ENCODE measurements around the gene ARHGAP24. TPM values are rescaled to one million over a fixed set of nuclear protein-coding genes. Genes with fewer than 3 reads are reported as not detected.

The ARHGAP24 gene
- total and polyA plus RNA-seq, 2 experiments from 2014 or later = 19.5 to 29.6 TPM

DNA sequence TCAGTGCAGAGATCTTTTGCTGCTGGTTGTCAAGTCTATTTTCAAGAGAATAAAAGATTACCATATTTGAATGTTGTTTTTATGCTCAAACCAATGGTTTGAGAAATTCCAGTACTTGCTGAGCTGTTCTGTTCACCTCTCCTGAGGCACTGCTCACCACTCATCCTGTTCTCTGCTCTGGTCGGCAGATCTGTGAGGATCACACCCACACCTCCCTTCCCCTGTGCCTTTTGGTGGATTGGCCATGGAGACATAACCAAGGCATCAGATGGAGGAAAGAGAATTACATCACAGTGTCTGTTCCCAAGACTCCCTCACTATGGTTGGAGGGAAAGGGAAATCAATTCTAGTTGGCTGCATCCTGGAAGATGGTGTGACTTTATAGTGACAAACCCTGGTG lies 391.6 kb downstream of the ARHGAP24 start:
- Histone ChIP-seq H3K9me2 (replicated peaks; ENCODE audit: insufficient read depth) (no peaks in the 10 kb centered on the region), H3K4me1 (ENCODE audit: insufficient read depth) (no peaks in the 10 kb centered on the region), H3K27ac (no peak overlapping the region), H2AFZ (no peak overlapping the region), H3K79me2 (no peaks in the 10 kb centered on the region), H3K9me3 (ENCODE audit: low read depth) (no peaks in the 10 kb centered on the region), H4K20me1 (ENCODE audit: insufficient read depth, poor library complexity, severe bottlenecking) (no peaks in the 10 kb centered on the region), H3K36me3 (replicated peaks; ENCODE audit: insufficient read depth, low read depth) (no peaks in the 10 kb centered on the region), H3K4me3 (no peak overlapping the region), H3K4me2 (no peak overlapping the region), H3K27me3 (no peaks in the 10 kb centered on the region)
- TF ChIP-seq EZH2 (IDR thresholded peaks at IDR 0.05; ENCODE audit: borderline replicate concordance) = no peak
- no peak for DNase-seq (ENCODE audit: low spot score)
- 65% methylated on average over 1 of the region's 1 CpG for WGBS (ENCODE audit: low lambda C conversion rate, missing lambda C conversion rate)

DNA sequence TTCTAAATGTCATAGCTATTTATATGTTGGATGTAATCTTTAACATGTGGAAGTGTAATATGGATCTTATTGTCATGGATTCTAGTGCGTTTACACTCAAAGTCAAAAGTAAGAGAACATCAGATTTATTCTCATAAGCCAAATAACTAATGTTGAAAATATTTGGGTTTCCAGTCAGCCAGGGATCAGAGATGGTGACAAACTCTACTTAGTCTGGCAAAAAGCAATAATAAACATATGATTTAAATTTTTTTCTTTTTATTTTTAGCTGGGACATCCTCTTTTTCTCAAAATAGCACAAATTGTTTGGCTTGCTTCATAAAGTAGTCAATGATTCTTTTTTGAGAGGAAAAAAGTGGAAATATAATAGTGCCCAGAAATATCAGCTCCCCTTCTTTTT lies 392.3 kb downstream of the ARHGAP24 start:
- Histone ChIP-seq H3K27me3 (no peaks in the 10 kb centered on the region), H3K36me3 (replicated peaks; ENCODE audit: insufficient read depth, low read depth) (no peaks in the 10 kb centered on the region), H4K20me1 (ENCODE audit: insufficient read depth, poor library complexity, severe bottlenecking) (no peaks in the 10 kb centered on the region), H3K79me2 (no peaks in the 10 kb centered on the region), H3K27ac (no peak overlapping the region), H3K4me1 (ENCODE audit: insufficient read depth) (no peaks in the 10 kb centered on the region), H3K9me2 (replicated peaks; ENCODE audit: insufficient read depth) (no peaks in the 10 kb centered on the region), H3K9me3 (ENCODE audit: low read depth) (no peaks in the 10 kb centered on the region), H3K4me3 (no peak overlapping the region), H2AFZ (no peak overlapping the region), H3K4me2 (no peak overlapping the region)
- no peak for TF ChIP-seq EZH2 (IDR thresholded peaks at IDR 0.05; ENCODE audit: borderline replicate concordance)
- no peak for TF ChIP-seq EZH2phosphoT487 (IDR thresholded peaks at IDR 0.05; ENCODE audit: low read depth, severe bottlenecking, unreplicated experiment)
- TF ChIP-seq, protein P1, sequence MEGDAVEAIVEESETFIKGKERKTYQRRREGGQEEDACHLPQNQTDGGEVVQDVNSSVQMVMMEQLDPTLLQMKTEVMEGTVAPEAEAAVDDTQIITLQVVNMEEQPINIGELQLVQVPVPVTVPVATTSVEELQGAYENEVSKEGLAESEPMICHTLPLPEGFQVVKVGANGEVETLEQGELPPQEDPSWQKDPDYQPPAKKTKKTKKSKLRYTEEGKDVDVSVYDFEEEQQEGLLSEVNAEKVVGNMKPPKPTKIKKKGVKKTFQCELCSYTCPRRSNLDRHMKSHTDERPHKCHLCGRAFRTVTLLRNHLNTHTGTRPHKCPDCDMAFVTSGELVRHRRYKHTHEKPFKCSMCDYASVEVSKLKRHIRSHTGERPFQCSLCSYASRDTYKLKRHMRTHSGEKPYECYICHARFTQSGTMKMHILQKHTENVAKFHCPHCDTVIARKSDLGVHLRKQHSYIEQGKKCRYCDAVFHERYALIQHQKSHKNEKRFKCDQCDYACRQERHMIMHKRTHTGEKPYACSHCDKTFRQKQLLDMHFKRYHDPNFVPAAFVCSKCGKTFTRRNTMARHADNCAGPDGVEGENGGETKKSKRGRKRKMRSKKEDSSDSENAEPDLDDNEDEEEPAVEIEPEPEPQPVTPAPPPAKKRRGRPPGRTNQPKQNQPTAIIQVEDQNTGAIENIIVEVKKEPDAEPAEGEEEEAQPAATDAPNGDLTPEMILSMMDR (IDR thresholded peaks at IDR 0.05; ENCODE audit: poor library complexity) = no peak
- WGBS (ENCODE audit: low lambda C conversion rate, missing lambda C conversion rate) = 96% methylated on average over 1 of the region's 1 CpG
- no peak for DNase-seq (ENCODE audit: low spot score)

DNA sequence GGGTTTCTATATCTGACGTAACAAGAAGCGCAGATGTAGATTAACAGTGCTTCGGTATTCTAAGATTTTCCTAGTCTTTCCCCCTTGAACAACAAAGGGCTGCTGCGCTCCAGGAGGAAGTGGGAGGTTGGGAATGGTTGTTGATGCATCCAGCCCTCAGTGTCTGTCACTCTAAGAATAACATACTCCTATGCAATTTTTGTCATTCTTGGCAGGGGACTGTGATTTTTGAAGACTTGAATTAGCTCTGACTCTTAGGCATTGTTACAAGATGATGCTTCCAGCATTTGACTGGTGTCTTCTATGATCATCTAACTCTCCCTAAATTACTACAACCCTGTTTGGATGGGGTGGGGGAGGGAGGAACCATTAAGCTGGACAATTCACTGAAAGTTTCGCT lies 394.2 kb downstream of the ARHGAP24 start:
- no peak for DNase-seq (ENCODE audit: low spot score)
- no peak for TF ChIP-seq EZH2phosphoT487 (IDR thresholded peaks at IDR 0.05; ENCODE audit: low read depth, severe bottlenecking, unreplicated experiment)
- no peak for TF ChIP-seq EZH2 (IDR thresholded peaks at IDR 0.05; ENCODE audit: borderline replicate concordance)
- TF ChIP-seq, protein P1 (IDR thresholded peaks at IDR 0.05; ENCODE audit: poor library complexity) = no peak
- H2AFZ ChIP-seq = no peak overlapping the region
- H4K20me1 ChIP-seq (ENCODE audit: insufficient read depth, poor library complexity, severe bottlenecking) = no peaks in the 10 kb centered on the region
- no peaks in the 10 kb centered on the region for H3K36me3 ChIP-seq (replicated peaks; ENCODE audit: insufficient read depth, low read depth)
- no peaks in the 10 kb centered on the region for H3K27me3 ChIP-seq
- H3K4me3 ChIP-seq = no peak overlapping the region
- no peaks in the 10 kb centered on the region for H3K79me2 ChIP-seq
- H3K27ac ChIP-seq = no peak overlapping the region
- WGBS (ENCODE audit: low lambda C conversion rate, missing lambda C conversion rate) = 74% methylated on average over 5 of the region's 5 CpGs
- no peaks in the 10 kb centered on the region for H3K9me3 ChIP-seq (ENCODE audit: low read depth)
- H3K4me2 ChIP-seq = no peak overlapping the region
- H3K4me1 ChIP-seq (ENCODE audit: insufficient read depth) = no peaks in the 10 kb centered on the region
- no peaks in the 10 kb centered on the region for H3K9me2 ChIP-seq (replicated peaks; ENCODE audit: insufficient read depth)

DNA sequence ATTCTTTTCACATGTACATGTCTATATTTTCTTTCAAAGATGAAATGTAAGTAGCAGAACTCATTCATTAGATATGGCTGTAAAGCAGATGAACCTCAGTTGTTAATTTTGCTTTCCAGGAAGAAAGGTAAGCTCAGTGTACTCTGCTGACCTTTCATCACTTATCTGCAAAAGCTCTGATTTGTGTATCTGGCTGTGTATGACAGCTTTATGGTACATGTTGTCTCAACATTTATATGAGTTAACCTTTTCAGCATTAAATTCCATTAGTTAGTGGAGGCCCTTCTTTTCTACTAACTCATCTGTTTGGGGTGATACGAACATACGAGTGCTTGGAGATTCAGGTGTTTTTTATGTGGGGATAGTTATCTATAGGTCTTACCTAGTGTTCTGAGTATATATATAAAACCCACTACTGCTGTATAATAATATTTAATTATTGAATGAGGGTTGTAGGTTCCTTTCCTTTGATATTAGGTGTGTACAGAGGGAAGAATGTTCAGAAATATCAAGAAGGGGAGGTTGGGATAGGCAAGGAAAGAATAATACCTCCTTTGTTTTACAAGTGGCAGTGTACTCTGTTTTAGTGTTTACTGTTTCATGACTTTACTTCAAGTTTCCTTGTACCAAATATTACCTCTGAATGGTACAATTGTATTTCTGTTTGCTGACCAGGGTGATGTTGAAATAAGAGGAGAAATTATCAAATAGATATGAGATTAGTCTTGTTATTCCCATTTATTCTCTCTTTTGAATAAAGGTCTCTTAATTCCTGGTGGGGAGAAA lies 395.5 kb downstream of the ARHGAP24 start:
- Histone ChIP-seq H3K4me2 (no peak overlapping the region), H3K79me2 (no peaks in the 10 kb centered on the region), H3K4me1 (ENCODE audit: insufficient read depth) (no peaks in the 10 kb centered on the region), H3K27ac (no peak overlapping the region), H2AFZ (no peak overlapping the region), H3K9me3 (ENCODE audit: low read depth) (no peaks in the 10 kb centered on the region), H3K4me3 (no peak overlapping the region), H3K9me2 (replicated peaks; ENCODE audit: insufficient read depth) (no peaks in the 10 kb centered on the region), H3K36me3 (replicated peaks; ENCODE audit: insufficient read depth, low read depth) (no peaks in the 10 kb centered on the region), H3K27me3 (no peaks in the 10 kb centered on the region), H4K20me1 (ENCODE audit: insufficient read depth, poor library complexity, severe bottlenecking) (no peaks in the 10 kb centered on the region)
- DNase-seq (ENCODE audit: low spot score) = no peak
- WGBS (ENCODE audit: low lambda C conversion rate, missing lambda C conversion rate) = 59% methylated on average over 2 of the region's 2 CpGs
- TF ChIP-seq, protein P1 (IDR thresholded peaks at IDR 0.05; ENCODE audit: poor library complexity) = no peak
- TF ChIP-seq EZH2 (IDR thresholded peaks at IDR 0.05; ENCODE audit: borderline replicate concordance) (no peak), EZH2phosphoT487 (IDR thresholded peaks at IDR 0.05; ENCODE audit: low read depth, severe bottlenecking, unreplicated experiment) (no peak)
